Astrocyte (in vitro differentiated cells and primary cell): ENCODE results near the gene OR56B1. TPM values are rescaled to one million over a fixed set of nuclear protein-coding genes. Genes with fewer than 3 reads are reported as not detected.

Experiments
- DNase-seq: peaks from one replicate; pipeline ENCODE4 v3.0.0-alpha.2; 2010; ENCODE audit warnings: low read depth
- FAIRE-seq: peaks from 2 replicates; lab custom pipeline; 2011; peaks lifted over from hg19 to GRCh38; lab: Jason Lieb, UNC
- H2AFZ ChIP-seq: 2 replicates; pipeline ENCODE4 v1.6.0; 2012; ENCODE audit warnings: low read depth, low read length, inconsistent platforms
- H3K27ac ChIP-seq: 2 replicates; pipeline ENCODE4 v1.5.1; 2011; ENCODE audit warnings: low read depth, low read length, inconsistent platforms
- H3K27me3 ChIP-seq: 2 replicates; pipeline ENCODE4 v1.6.0; 2011; ENCODE audit warnings: low read length, inconsistent platforms; ENCODE audit not compliant: insufficient read depth
- H3K36me3 ChIP-seq: 2 replicates; pipeline ENCODE4 v1.5.1; 2011; ENCODE audit warnings: low read length, inconsistent platforms; ENCODE audit not compliant: insufficient read depth
- H3K4me1 ChIP-seq: 2 replicates; pipeline ENCODE4 v1.5.1; 2011; ENCODE audit warnings: low read length, inconsistent platforms; ENCODE audit not compliant: insufficient read depth
- H3K4me2 ChIP-seq: 2 replicates; pipeline ENCODE4 v1.6.0; 2012; ENCODE audit warnings: low read length, inconsistent platforms
- H3K4me3 ChIP-seq: 2 replicates; pipeline ENCODE4 v1.5.1; 2011; ENCODE audit warnings: low read depth, mild to moderate bottlenecking, low read length, inconsistent platforms; ENCODE audit not compliant: insufficient read depth
- H3K79me2 ChIP-seq: 2 replicates; pipeline ENCODE4 v1.6.0; 2012; ENCODE audit warnings: mild to moderate bottlenecking, low read length, inconsistent platforms; ENCODE audit not compliant: insufficient read depth
- H3K9ac ChIP-seq: 2 replicates; pipeline ENCODE4 v1.6.0; 2012; ENCODE audit warnings: mild to moderate bottlenecking, low read length, inconsistent platforms
- H3K9me3 ChIP-seq: 2 replicates; pipeline ENCODE4 v1.5.1; 2012; ENCODE audit warnings: low read depth, mild to moderate bottlenecking, low read length, inconsistent platforms; ENCODE audit not compliant: insufficient read depth
- H4K20me1 ChIP-seq: 2 replicates; pipeline ENCODE4 v1.6.0; 2012; ENCODE audit warnings: low read length, inconsistent platforms; ENCODE audit not compliant: insufficient read depth
- H3K27ac Mint-ChIP-seq: one replicate; pipeline ENCODE4 v1.8.0; 2021; ENCODE audit warnings: mild to moderate bottlenecking, mixed read lengths; ENCODE audit not compliant: unreplicated experiment
- H3K27me3 Mint-ChIP-seq: one replicate; pipeline ENCODE4 v1.8.0; 2021; ENCODE audit warnings: low read depth, mixed read lengths; ENCODE audit not compliant: unreplicated experiment
- H3K36me3 Mint-ChIP-seq: one replicate; pipeline ENCODE4 v1.8.0; 2021; ENCODE audit warnings: low read depth, mixed read lengths; ENCODE audit not compliant: unreplicated experiment
- H3K4me1 Mint-ChIP-seq: one replicate; pipeline ENCODE4 v1.8.0; 2021; ENCODE audit warnings: low read depth, mixed read lengths; ENCODE audit not compliant: unreplicated experiment
- H3K4me3 Mint-ChIP-seq: one replicate; pipeline ENCODE4 v1.8.0; 2021; ENCODE audit warnings: mild to moderate bottlenecking, moderate library complexity, mixed read lengths; ENCODE audit not compliant: unreplicated experiment
- H3K9me3 Mint-ChIP-seq: one replicate; pipeline ENCODE4 v1.8.0; 2021; ENCODE audit warnings: mild to moderate bottlenecking, mixed read lengths; ENCODE audit not compliant: unreplicated experiment
- EZH2 ChIP-seq: IDR thresholded peaks from 2 replicates; pipeline ENCODE4 v1.6.1; 2012; ENCODE audit warnings: mild to moderate bottlenecking, low read length, inconsistent platforms; ENCODE audit not compliant: insufficient read depth
- total RNA-seq: library from RNA; stranded (reverse); gene quantifications from 2 replicates; pipeline ENCODE4 v1.2.1, GENCODE V29; 2021
- TF ChIP-seq, protein P1 (sequence below): IDR thresholded peaks from 2 replicates; pipeline ENCODE4 v1.5.1; 2011; ENCODE audit warnings: low read depth, mild to moderate bottlenecking, inconsistent platforms, low read length, moderate library complexity; ENCODE audit not compliant: insufficient read depth

The OR56B1 gene
- total RNA-seq, 1 donor from 2014 or later = not detected

DNA sequence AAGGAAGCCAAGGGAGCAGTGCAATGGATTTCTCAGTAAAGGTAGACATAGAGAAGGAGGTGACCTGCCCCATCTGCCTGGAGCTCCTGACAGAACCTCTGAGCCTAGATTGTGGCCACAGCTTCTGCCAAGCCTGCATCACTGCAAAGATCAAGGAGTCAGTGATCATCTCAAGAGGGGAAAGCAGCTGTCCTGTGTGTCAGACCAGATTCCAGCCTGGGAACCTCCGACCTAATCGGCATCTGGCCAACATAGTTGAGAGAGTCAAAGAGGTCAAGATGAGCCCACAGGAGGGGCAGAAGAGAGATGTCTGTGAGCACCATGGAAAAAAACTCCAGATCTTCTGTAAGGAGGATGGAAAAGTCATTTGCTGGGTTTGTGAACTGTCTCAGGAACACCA lies 40.0 kb upstream of the OR56B1 start:
- H3K9ac ChIP-seq = no peak overlapping the region
- no peaks in the 10 kb centered on the region for H3K36me3 ChIP-seq
- no peak overlapping the region for H3K27ac ChIP-seq
- Mint-ChIP-seq H3K4me1 (peaks cover 22% of the 10 kb centered on the region), H3K9me3 (no peaks in the 10 kb centered on the region), H3K4me3 (no peak overlapping the region), H3K27ac (no peak overlapping the region), H3K36me3 (peaks cover 31% of the 10 kb centered on the region), H3K27me3 (no peaks in the 10 kb centered on the region)
- H3K79me2 ChIP-seq = peaks cover 11% of the 10 kb centered on the region
- no peak overlapping the region for H2AFZ ChIP-seq
- no peak for FAIRE-seq
- H4K20me1 ChIP-seq = no peaks in the 10 kb centered on the region
- no peaks in the 10 kb centered on the region for H3K27me3 ChIP-seq
- no peak overlapping the region for H3K4me3 ChIP-seq
- H3K4me2 ChIP-seq = no peak overlapping the region
- no peak for TF ChIP-seq EZH2
- TF ChIP-seq, protein P1, sequence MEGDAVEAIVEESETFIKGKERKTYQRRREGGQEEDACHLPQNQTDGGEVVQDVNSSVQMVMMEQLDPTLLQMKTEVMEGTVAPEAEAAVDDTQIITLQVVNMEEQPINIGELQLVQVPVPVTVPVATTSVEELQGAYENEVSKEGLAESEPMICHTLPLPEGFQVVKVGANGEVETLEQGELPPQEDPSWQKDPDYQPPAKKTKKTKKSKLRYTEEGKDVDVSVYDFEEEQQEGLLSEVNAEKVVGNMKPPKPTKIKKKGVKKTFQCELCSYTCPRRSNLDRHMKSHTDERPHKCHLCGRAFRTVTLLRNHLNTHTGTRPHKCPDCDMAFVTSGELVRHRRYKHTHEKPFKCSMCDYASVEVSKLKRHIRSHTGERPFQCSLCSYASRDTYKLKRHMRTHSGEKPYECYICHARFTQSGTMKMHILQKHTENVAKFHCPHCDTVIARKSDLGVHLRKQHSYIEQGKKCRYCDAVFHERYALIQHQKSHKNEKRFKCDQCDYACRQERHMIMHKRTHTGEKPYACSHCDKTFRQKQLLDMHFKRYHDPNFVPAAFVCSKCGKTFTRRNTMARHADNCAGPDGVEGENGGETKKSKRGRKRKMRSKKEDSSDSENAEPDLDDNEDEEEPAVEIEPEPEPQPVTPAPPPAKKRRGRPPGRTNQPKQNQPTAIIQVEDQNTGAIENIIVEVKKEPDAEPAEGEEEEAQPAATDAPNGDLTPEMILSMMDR = no peak
- H3K9me3 ChIP-seq = no peaks in the 10 kb centered on the region
- no peak for DNase-seq
- no peaks in the 10 kb centered on the region for H3K4me1 ChIP-seq

DNA sequence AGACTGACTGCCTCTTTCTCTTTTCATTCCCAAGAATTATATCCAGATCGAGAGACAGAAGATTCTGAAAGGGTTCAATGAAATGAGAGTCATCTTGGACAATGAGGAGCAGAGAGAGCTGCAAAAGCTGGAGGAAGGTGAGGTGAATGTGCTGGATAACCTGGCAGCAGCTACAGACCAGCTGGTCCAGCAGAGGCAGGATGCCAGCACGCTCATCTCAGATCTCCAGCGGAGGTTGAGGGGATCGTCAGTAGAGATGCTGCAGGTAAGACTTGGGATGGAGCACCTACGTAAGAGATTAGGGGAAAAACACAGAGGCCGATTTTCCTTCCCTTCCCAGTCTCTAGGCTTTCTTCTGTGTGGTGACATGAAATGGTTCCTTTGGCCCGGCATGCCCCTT lies 38.0 kb upstream of the OR56B1 start:
- Histone ChIP-seq H3K27ac (no peak overlapping the region), H3K9ac (no peak overlapping the region), H3K4me2 (no peak overlapping the region), H3K9me3 (no peaks in the 10 kb centered on the region), H3K27me3 (no peaks in the 10 kb centered on the region), H3K36me3 (no peaks in the 10 kb centered on the region), H3K4me1 (no peaks in the 10 kb centered on the region), H3K79me2 (no peaks in the 10 kb centered on the region), H3K4me3 (no peak overlapping the region), H4K20me1 (no peaks in the 10 kb centered on the region), H2AFZ (no peak overlapping the region)
- DNase-seq = no peak
- Mint-ChIP-seq H3K36me3 (peaks cover 29% of the 10 kb centered on the region), H3K27me3 (no peaks in the 10 kb centered on the region), H3K27ac (no peak overlapping the region), H3K4me1 (peaks cover 17% of the 10 kb centered on the region), H3K4me3 (no peak overlapping the region), H3K9me3 (no peaks in the 10 kb centered on the region)
- TF ChIP-seq, protein P1 = no peak
- TF ChIP-seq EZH2 = no peak
- no peak for FAIRE-seq

DNA sequence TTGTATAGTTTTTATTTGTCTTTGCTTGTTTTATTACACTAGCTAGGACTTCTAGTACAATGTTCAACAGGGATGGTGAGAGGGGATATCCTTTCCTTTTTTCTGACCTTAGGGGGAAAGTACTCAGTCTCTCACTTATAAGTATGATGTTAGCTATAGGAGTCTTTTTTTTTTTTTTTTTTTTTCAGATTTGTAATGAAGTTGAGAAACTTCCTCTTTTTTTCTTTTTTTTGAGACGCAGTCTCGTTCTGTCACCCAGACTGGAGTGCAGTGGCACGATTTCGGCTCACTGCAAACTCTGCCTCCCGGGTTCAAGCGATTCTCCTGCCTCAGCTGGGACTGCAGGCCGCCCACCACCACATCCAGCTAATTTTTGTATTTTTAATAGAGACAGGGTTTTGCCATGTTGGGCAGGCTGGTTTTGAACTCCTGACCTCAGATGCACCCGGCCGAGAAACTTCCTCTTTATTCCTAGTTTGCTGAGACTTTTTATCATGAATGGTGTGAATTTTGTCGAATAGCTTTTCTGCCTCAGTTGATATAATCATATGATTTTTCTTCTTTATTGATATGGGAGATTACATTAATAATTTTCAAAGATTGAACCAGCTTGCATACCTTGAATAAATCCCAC lies 35.7 kb upstream of the OR56B1 start:
- H3K4me3 ChIP-seq = no peak overlapping the region
- no peak overlapping the region for H2AFZ ChIP-seq
- peaks cover 8% of the 10 kb centered on the region for H3K4me1 Mint-ChIP-seq
- no peak overlapping the region for H3K27ac Mint-ChIP-seq
- H3K9me3 ChIP-seq = no peaks in the 10 kb centered on the region
- peaks cover 31% of the 10 kb centered on the region for H3K36me3 Mint-ChIP-seq
- no peaks in the 10 kb centered on the region for H3K36me3 ChIP-seq
- H3K9ac ChIP-seq = no peak overlapping the region
- H3K9me3 Mint-ChIP-seq = no peaks in the 10 kb centered on the region
- H3K4me1 ChIP-seq = no peaks in the 10 kb centered on the region
- H4K20me1 ChIP-seq = no peaks in the 10 kb centered on the region
- H3K4me3 Mint-ChIP-seq = no peak overlapping the region
- H3K27ac ChIP-seq = no peak overlapping the region
- H3K4me2 ChIP-seq = no peak overlapping the region
- H3K79me2 ChIP-seq = no peaks in the 10 kb centered on the region
- no peaks in the 10 kb centered on the region for H3K27me3 Mint-ChIP-seq
- H3K27me3 ChIP-seq = no peaks in the 10 kb centered on the region
- no peak for TF ChIP-seq EZH2
- TF ChIP-seq, protein P1 = no peak
- FAIRE-seq (no peak), DNase-seq (no peak)
